ENCODE results near the gene IGFALS.

- TF ChIP-seq EP300 (IDR thresholded peaks at IDR 0.05; ENCODE audit: low read depth) (no peak), POLR2A (IDR thresholded peaks at IDR 0.05) (peak; percentile 69), CTCF (IDR thresholded peaks at IDR 0.05) (peak; percentile 81 to 95 (median 84))
These were observed 20.4 kb downstream of the IGFALS start, which contains the start of gene MRPS34 for GRCh38 chr16:1772908-1773702.

Data from transverse colon (tissue), 3 donors.